ENCODE measurements around the gene CALCR.
"Not testable (repeated sequence)": the region's sequence is repeated elsewhere in the genome, so short reads cannot be mapped to it uniquely, and the experiment has no call there.

Gene CALCR

GRCh38 chr7:93594250-93594649 lies 19.7 kb upstream of the CALCR start:
- no peak for DNase-seq (ENCODE audit: low read depth)
- TF ChIP-seq CTCF (IDR thresholded peaks at IDR 0.05; ENCODE audit: insufficient read depth, low read depth, low read length, missing control alignments), result no peak
- no peak overlapping the region for H3K4me3 ChIP-seq (ENCODE audit: low read depth, low read length)

GRCh38 chr7:93592588-93593266 lies 18.2 kb upstream of the CALCR start:
- TF ChIP-seq CTCF (IDR thresholded peaks at IDR 0.05; ENCODE audit: insufficient read depth, low read depth, low read length, missing control alignments), result no peak
- no peak for DNase-seq (ENCODE audit: low read depth)
- no peak overlapping the region for H3K4me3 ChIP-seq (ENCODE audit: low read depth, low read length)

GRCh38 chr7:93591224-93592050 lies 16.9 kb upstream of the CALCR start:
- not testable (repeated sequence) for H3K4me3 ChIP-seq (ENCODE audit: low read depth, low read length); DNase-seq (ENCODE audit: low read depth)

- not testable (repeated sequence) for DNase-seq (ENCODE audit: low read depth)
These were observed 11.9 kb upstream of the CALCR start for GRCh38 chr7:93586479-93586865.

GRCh38 chr7:93585694-93586478 lies 11.4 kb upstream of the CALCR start:
- DNase-seq (ENCODE audit: low read depth); H3K4me3 ChIP-seq (ENCODE audit: low read depth, low read length): not testable (repeated sequence)

More at GRCh38 chr7:93586479-93586865, 11.9 kb upstream of the CALCR start:
- not testable (repeated sequence) for H3K4me3 ChIP-seq (ENCODE audit: low read depth, low read length)

GRCh38 chr7:93579431-93579830 lies 4.9 kb upstream of the CALCR start:
- no peak for TF ChIP-seq CTCF (IDR thresholded peaks at IDR 0.05; ENCODE audit: insufficient read depth, low read depth, low read length, missing control alignments)
- no peak overlapping the region for H3K4me3 ChIP-seq (ENCODE audit: low read depth, low read length)

GRCh38 chr7:93578762-93579161 lies 4.2 kb upstream of the CALCR start:
- TF ChIP-seq CTCF (IDR thresholded peaks at IDR 0.05; ENCODE audit: insufficient read depth, low read depth, low read length, missing control alignments), result no peak
- no peak overlapping the region for H3K4me3 ChIP-seq (ENCODE audit: low read depth, low read length)
- no peak for DNase-seq (ENCODE audit: low read depth)

More at GRCh38 chr7:93579431-93579830, 4.9 kb upstream of the CALCR start:
- no peak for DNase-seq (ENCODE audit: low read depth)

All from GM12865 (cell line).